ENCODE data around the gene UCK2. TPM values are rescaled to one million over a fixed set of nuclear protein-coding genes. Genes with fewer than 3 reads are reported as not detected.

The UCK2 gene
- total RNA-seq, 2 donors from 2014 or later, result 34.3 to 47.5 TPM

DNA sequence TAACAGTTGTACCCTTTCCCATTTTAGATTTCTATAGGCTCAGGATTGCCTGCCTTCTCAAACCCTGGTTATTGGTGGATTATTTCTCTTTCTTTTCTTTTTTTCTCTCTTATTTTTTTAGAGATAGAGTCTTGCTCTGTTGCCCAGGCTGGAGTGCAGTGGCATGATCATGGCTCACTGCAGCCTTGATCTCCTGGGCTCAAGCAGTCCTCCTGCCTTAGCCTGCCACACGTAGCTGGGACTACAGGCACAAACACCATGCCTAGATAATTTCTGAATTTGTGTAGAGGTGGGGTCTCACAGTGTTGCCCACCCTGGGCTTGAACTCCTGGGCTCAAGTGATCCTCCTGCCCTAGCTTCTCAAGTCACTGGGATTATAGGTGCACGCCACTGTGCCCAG, 58.8 kb downstream of the UCK2 start:
- no peak for ATAC-seq (ENCODE audit: insufficient number of reproducible peaks, low FRiP score, low read depth)
- H3K4me1 ChIP-seq (ENCODE audit: control insufficient read depth in 1 of 2, low read depth in 2 of 2), result peaks cover 0 to 6% of the 10 kb centered on the region in 2 donors
- H3K27me3 ChIP-seq (replicated peaks; ENCODE audit: insufficient read depth), result no peaks in the 10 kb centered on the region
- H3K9me3 ChIP-seq, result no peaks in the 10 kb centered on the region
- no peak overlapping the region for H3K4me3 ChIP-seq
- no peak for DNase-seq (ENCODE audit: low spot score)
- H3K27ac ChIP-seq, result no peak overlapping the region
- peaks cover under 1% of the 10 kb centered on the region for H3K36me3 ChIP-seq
- TF ChIP-seq, protein P1, sequence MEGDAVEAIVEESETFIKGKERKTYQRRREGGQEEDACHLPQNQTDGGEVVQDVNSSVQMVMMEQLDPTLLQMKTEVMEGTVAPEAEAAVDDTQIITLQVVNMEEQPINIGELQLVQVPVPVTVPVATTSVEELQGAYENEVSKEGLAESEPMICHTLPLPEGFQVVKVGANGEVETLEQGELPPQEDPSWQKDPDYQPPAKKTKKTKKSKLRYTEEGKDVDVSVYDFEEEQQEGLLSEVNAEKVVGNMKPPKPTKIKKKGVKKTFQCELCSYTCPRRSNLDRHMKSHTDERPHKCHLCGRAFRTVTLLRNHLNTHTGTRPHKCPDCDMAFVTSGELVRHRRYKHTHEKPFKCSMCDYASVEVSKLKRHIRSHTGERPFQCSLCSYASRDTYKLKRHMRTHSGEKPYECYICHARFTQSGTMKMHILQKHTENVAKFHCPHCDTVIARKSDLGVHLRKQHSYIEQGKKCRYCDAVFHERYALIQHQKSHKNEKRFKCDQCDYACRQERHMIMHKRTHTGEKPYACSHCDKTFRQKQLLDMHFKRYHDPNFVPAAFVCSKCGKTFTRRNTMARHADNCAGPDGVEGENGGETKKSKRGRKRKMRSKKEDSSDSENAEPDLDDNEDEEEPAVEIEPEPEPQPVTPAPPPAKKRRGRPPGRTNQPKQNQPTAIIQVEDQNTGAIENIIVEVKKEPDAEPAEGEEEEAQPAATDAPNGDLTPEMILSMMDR (IDR thresholded peaks at IDR 0.05), result no peak

DNA sequence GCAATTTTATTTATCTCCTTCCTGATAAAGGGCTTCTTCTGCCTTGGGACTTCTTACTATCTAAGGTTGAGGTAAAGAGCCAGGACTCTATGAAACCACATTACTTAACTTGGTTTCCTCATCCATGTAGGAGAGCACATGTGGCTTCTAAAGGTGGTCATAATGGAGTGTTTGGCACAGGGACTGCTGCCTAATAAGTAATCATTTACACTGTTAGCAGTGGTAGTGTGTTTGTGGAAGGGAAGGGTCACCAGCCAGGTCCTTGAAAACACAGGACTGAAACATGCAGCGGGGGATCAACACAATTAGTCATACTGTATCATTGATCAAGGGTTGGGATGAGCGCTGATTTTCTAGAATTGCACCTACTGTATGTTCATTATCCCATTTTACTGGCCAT, 59.6 kb downstream of the UCK2 start:
- Histone ChIP-seq H3K4me3 (no peak overlapping the region), H3K36me3 (peaks cover 7% of the 10 kb centered on the region), H3K9me3 (no peaks in the 10 kb centered on the region), H3K4me1 (ENCODE audit: control insufficient read depth in 1 of 2, low read depth in 2 of 2) (peaks cover 0 to 6% of the 10 kb centered on the region in 2 donors), H3K27ac (no peak overlapping the region), H3K27me3 (replicated peaks; ENCODE audit: insufficient read depth) (no peaks in the 10 kb centered on the region)
- ATAC-seq (ENCODE audit: insufficient number of reproducible peaks, low FRiP score, low read depth), result no peak
- TF ChIP-seq, protein P1 (IDR thresholded peaks at IDR 0.05), result no peak
- no peak for DNase-seq (ENCODE audit: low spot score)

DNA sequence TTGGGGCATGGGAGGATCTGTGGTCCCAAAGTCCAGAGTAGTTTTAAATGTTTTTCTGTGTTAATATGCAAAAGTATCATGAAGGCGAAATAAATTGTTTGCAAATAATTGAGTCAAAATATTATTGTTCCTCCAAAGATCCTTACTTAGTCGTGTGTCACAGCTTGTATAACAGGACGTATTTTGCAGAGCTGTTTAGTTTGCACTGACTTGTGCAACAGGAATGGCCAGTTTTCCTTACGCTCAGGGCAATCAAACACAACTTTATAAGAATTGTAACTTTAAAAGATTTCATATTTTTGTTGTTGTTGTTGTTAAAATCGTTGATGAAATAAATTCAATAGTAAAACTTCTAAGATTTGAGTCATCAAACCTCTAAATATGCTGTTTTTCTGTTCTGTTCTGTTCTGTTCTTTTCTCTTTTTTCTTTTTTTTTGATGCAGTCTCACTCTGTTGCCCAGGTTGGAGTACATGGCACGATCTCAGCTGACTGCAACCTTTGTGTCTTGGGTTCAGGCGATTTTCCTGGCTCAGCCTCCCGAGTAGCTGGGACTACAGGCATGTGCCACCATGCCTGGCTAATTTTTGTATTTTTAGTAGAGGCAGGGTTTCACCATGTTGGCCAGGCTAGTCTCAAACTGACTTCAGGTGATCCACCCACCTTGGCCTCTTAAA, 60.6 kb downstream of the UCK2 start:
- TF ChIP-seq, protein P1 (IDR thresholded peaks at IDR 0.05), result no peak
- ATAC-seq (ENCODE audit: insufficient number of reproducible peaks, low FRiP score, low read depth) (no peak), DNase-seq (ENCODE audit: low spot score) (no peak)
- H3K4me1 ChIP-seq (ENCODE audit: control insufficient read depth in 1 of 2, low read depth in 2 of 2), result peaks cover 0 to 6% of the 10 kb centered on the region in 2 donors
- no peak overlapping the region for H3K4me3 ChIP-seq
- H3K36me3 ChIP-seq, result peaks cover 7% of the 10 kb centered on the region
- H3K27ac ChIP-seq, result no peak overlapping the region
- H3K9me3 ChIP-seq, result no peaks in the 10 kb centered on the region
- H3K27me3 ChIP-seq (replicated peaks; ENCODE audit: insufficient read depth), result no peaks in the 10 kb centered on the region

DNA sequence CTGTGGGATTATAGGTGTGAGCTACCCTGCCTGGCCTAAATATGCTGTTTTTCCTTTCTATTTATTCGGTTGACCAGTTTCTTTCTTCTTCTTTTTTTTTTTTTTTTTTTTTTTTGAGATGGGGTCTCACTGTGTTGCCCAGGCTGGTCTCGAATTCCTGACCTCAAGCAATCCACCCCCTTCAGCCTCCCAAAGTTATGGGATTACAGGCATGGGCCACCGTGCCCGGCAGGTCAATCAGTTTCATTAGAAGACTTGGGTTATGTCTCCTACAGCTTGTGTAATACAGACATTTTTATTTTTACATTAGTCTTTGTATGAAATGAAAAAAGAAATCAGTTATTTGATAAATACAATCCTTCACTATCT, 61.1 kb downstream of the UCK2 start:
- Histone ChIP-seq H3K9me3 (no peaks in the 10 kb centered on the region), H3K27me3 (replicated peaks; ENCODE audit: insufficient read depth) (no peaks in the 10 kb centered on the region), H3K4me1 (ENCODE audit: control insufficient read depth in 1 of 2, low read depth in 2 of 2) (peaks cover 0 to 6% of the 10 kb centered on the region in 2 donors), H3K27ac (no peak overlapping the region), H3K36me3 (peaks cover 7% of the 10 kb centered on the region), H3K4me3 (no peak overlapping the region)
- TF ChIP-seq, protein P1 (IDR thresholded peaks at IDR 0.05), result no peak
- DNase-seq (ENCODE audit: low spot score) (no peak), ATAC-seq (ENCODE audit: insufficient number of reproducible peaks, low FRiP score, low read depth) (no peak)

DNA sequence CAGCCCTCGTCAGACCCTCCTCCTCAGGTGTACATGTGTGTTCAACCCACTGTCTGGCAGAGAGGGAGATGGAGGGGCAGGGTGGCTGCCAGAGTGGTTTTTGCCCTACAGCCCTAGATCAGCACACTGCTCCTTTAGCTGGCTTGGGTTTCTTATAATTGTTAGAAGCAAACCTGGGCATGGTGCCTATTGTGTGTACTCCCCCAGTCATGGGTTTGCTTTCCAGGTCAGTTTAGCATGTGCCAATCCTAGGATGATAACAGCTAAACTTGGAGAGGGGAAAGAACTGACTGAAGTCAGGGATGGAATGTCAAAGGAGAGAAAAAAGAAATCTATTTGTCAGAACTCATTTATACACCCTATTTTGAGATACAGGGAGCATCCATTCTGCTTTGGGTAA, 63.3 kb downstream of the UCK2 start:
- no peak for ATAC-seq (ENCODE audit: insufficient number of reproducible peaks, low FRiP score, low read depth)
- Histone ChIP-seq H3K4me3 (no peak overlapping the region), H3K9me3 (no peaks in the 10 kb centered on the region), H3K27ac (no peak overlapping the region), H3K36me3 (peaks cover 7% of the 10 kb centered on the region), H3K27me3 (replicated peaks; ENCODE audit: insufficient read depth) (no peaks in the 10 kb centered on the region), H3K4me1 (ENCODE audit: control insufficient read depth in 1 of 2, low read depth in 2 of 2) (peaks cover 0 to 13% of the 10 kb centered on the region in 2 donors)
- TF ChIP-seq, protein P1 (IDR thresholded peaks at IDR 0.05), result no peak
- no peak for DNase-seq (ENCODE audit: low spot score)
